ENCODE measurements around the gene PGLYRP4.
"Not testable (repeated sequence)": the region's sequence is repeated elsewhere in the genome, so short reads cannot be mapped to it uniquely, and the experiment has no call there.

The PGLYRP4 gene

GRCh38 chr1:153349363-153350320 lies 1.0 kb upstream of the PGLYRP4 start:
- Histone ChIP-seq H3K36me3 (ENCODE audit: control insufficient read depth, insufficient read depth, low read length) (no peaks in the 10 kb centered on the region), H3K27me3 (ENCODE audit: control insufficient read depth, insufficient read depth, low read length) (no peaks in the 10 kb centered on the region), H3K4me3 (ENCODE audit: low read length) (no peak overlapping the region), H3K27ac (ENCODE audit: low read depth, low read length) (no peak overlapping the region), H3K9ac (ENCODE audit: low read length) (no peak overlapping the region), H3K4me1 (ENCODE audit: control insufficient read depth, insufficient read depth, low read length) (no peaks in the 10 kb centered on the region)

- Histone ChIP-seq H3K27me3 (ENCODE audit: control insufficient read depth, insufficient read depth, low read length) (no peaks in the 10 kb centered on the region), H3K36me3 (ENCODE audit: control insufficient read depth, insufficient read depth, low read length) (no peaks in the 10 kb centered on the region), H3K9ac (ENCODE audit: low read length) (no peak overlapping the region), H3K4me3 (ENCODE audit: low read length) (no peak overlapping the region), H3K4me1 (ENCODE audit: control insufficient read depth, insufficient read depth, low read length) (no peaks in the 10 kb centered on the region), H3K27ac (ENCODE audit: low read depth, low read length) (no peak overlapping the region)
Observed at GRCh38 chr1:153347856-153348255, 785 bp downstream of the PGLYRP4 start.

DNA sequence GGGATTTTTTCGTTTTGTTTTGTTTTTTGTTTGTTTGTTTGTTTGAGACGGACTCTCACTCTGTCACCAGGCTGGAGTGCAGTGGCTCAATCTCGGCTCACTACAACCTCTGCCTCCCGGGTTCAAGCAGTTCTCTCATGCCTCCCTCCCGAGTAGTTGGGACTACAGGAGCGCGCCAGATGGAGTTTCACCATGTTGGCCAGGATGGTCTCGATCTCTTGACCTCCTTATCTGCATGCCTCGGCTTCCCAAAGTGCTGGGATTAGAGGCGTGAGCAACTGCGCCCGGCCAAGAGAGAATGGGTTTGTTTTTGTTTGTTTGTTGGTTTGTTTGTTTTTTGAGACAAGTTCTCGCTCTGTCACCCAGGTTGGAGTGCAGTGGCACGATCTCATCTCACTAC lies 1.6 kb downstream of the PGLYRP4 start:
- not testable (repeated sequence) for H3K27me3 ChIP-seq (ENCODE audit: control insufficient read depth, insufficient read depth, low read length)

DNA sequence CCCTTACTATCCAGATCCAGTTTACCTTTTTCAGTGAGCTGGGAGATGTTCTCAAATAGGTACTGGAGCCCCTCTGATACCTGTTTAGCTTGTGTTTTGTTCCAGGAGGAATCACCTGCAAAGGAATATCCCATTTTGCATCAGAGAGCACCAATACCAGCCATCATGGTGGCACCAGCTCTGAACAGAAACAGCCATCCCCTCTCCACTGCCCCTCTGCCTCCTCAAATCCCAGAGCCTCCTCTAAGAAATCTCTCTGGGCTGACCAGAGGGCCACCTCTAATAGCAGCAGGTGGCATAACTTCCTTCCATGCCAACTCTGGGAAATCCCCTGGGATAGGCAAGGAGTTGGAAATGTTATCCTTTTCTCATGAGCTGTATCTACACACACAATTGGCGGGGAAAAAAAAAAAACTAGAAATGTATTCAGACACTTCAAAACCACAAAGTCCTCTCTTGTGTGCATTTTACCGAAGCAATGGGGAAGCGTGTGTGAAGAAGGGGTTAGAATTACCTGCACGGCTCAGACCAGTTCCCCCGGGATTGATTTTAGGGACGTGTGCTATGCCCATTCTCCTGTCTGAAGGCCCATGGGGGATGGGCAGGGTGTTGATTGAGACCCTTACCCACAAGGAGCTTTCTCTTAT lies 2.4 kb downstream of the PGLYRP4 start:
- no peaks in the 10 kb centered on the region for H3K36me3 ChIP-seq (ENCODE audit: control insufficient read depth, insufficient read depth, low read length)
- no peaks in the 10 kb centered on the region for H3K4me1 ChIP-seq (ENCODE audit: control insufficient read depth, insufficient read depth, low read length)
- H3K27ac ChIP-seq (ENCODE audit: low read depth, low read length), result no peak overlapping the region
- H3K9ac ChIP-seq (ENCODE audit: low read length), result no peak overlapping the region
- no peak overlapping the region for H3K4me3 ChIP-seq (ENCODE audit: low read length)
- H3K27me3 ChIP-seq (ENCODE audit: control insufficient read depth, insufficient read depth, low read length), result peaks cover 4% of the 10 kb centered on the region

More for the DNA sequence above, 1.6 kb downstream of the PGLYRP4 start:
- H3K27ac ChIP-seq (ENCODE audit: low read depth, low read length); H3K4me1 ChIP-seq (ENCODE audit: control insufficient read depth, insufficient read depth, low read length); H3K9ac ChIP-seq (ENCODE audit: low read length); H3K36me3 ChIP-seq (ENCODE audit: control insufficient read depth, insufficient read depth, low read length); H3K4me3 ChIP-seq (ENCODE audit: low read length): not testable (repeated sequence)

DNA sequence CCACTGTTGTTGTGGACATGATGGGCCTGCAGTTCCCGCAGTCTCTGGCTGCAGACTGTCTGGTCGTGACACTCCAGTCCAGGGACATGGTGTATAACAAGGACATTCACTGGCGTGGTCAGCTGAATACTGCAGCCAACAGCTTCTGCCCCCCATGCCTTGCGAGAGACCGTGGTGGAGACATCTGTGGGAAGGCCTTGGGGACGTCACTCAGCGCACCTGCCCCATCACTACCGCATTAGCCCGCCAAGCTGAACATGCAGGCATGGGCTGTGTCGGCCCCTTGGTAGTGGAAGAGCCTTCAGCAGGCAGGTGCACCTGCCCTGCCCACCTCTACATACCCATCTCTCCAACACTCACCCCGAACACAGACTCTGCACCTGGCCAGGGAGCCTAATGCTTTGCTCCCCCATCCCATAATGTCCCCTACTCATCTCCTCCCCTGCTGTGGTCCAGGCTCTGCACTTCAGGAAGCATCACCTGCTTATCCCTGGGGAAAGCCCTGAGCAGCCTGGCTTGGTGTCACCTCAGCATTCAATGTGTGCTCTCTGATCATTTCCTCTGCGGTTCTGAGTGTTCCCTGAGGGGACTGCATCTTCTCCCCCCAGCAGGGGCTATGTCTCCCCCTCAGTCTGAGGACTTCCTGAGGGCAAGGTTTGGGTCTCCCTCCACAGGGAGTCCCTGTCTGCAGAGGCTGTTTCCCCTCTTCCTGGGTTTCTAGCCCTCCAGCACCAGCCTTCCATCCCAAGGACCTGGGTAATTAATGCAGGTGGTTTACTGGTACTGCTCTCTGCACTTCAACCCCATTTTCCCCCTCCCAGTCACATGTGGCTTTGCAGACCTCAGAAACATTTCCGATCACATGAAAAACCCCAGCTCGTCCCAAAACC lies 3.2 kb downstream of the PGLYRP4 start:
- Histone ChIP-seq H3K4me1 (ENCODE audit: control insufficient read depth, insufficient read depth, low read length) (no peaks in the 10 kb centered on the region), H3K27ac (ENCODE audit: low read depth, low read length) (no peak overlapping the region), H3K9ac (ENCODE audit: low read length) (no peak overlapping the region), H3K27me3 (ENCODE audit: control insufficient read depth, insufficient read depth, low read length) (peaks cover 4% of the 10 kb centered on the region), H3K36me3 (ENCODE audit: control insufficient read depth, insufficient read depth, low read length) (no peaks in the 10 kb centered on the region), H3K4me3 (ENCODE audit: low read length) (no peak overlapping the region)

- no peak overlapping the region for H3K27ac ChIP-seq (ENCODE audit: low read depth, low read length)
- peaks cover 4% of the 10 kb centered on the region for H3K27me3 ChIP-seq (ENCODE audit: control insufficient read depth, insufficient read depth, low read length)
- H3K36me3 ChIP-seq (ENCODE audit: control insufficient read depth, insufficient read depth, low read length), result no peaks in the 10 kb centered on the region
- no peak overlapping the region for H3K9ac ChIP-seq (ENCODE audit: low read length)
- H3K4me1 ChIP-seq (ENCODE audit: control insufficient read depth, insufficient read depth, low read length), result no peaks in the 10 kb centered on the region
- no peak overlapping the region for H3K4me3 ChIP-seq (ENCODE audit: low read length)
Observed at GRCh38 chr1:153344718-153345025, 4.0 kb downstream of the PGLYRP4 start.

DNA sequence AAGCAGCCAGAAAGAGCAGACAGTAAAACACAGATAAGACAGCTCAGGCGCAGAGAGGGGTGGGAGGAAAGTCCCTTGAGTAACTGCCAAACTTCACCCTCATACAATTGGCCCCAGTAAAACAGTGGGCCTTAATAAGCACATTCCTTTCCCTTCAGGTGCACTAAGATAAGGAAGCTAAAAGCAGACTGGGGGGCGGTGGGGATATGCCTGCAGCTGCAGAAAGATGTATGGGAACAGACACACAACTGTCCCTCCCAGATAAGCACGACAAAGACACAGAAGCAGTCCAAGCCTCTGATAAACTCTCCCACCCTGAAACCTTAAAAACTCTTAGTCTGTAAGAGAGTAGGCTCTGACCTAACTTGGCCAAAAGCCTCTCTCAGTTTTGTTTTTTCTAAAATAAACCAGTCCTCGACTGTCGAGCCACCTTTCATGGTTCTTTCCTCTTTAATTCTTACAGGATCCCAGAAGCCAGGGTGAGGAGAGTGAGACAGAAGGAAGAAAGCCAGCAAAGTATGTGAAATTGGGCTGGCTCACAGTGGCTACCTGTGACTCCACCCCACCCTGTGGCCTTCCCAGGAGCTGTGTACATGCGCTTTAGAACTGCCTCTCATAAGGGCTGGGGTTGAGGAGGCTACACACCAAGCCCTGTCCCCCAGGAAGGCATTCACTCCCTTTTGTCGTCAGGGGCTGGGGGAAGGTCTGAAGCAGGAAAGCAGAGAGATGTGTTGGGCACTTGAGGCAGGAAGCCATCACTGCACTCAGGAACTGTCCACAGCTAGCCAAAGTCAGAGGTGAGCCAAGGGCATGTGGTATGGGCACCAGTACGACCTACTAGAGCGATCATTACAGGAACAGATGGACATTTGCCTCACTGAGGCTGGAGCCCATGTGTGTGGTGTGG lies 4.6 kb downstream of the PGLYRP4 start:
- Histone ChIP-seq H3K27ac (ENCODE audit: low read depth, low read length) (no peak overlapping the region), H3K36me3 (ENCODE audit: control insufficient read depth, insufficient read depth, low read length) (no peaks in the 10 kb centered on the region), H3K9ac (ENCODE audit: low read length) (no peak overlapping the region), H3K4me1 (ENCODE audit: control insufficient read depth, insufficient read depth, low read length) (no peaks in the 10 kb centered on the region), H3K4me3 (ENCODE audit: low read length) (no peak overlapping the region), H3K27me3 (ENCODE audit: control insufficient read depth, insufficient read depth, low read length) (peaks cover 4% of the 10 kb centered on the region)

DNA sequence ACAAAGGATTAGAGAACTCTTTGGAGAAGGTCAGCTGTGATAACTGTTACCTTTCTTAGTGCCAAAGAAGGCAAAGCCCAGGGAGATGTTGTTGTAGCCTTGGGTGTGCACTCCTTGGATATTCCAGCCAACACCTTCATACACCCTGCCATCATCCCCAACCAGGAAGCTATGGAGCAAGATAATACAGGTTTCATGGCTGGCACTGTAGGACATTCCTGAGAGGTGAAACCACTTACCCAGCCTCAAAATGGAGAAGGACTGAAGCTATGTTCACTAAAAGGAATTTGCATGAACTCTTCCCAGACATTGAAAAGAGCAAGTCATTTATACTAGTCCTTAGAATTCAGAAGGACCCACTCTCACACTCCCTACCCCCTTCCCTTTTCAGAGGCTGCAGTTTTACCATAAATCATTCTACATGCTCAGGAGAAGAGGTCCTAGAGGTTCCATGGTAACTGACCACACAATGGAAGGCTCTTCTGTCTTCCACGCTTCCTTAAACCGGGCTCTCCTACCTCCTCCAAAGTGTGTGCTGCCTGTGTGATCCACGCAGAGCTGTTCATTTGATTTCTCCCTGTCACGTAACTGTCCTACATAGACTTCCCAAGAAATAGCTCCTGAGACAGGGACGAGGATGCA lies 5.5 kb downstream of the PGLYRP4 start:
- no peak overlapping the region for H3K4me3 ChIP-seq (ENCODE audit: low read length)
- H3K9ac ChIP-seq (ENCODE audit: low read length), result no peak overlapping the region
- no peak overlapping the region for H3K27ac ChIP-seq (ENCODE audit: low read depth, low read length)
- no peaks in the 10 kb centered on the region for H3K36me3 ChIP-seq (ENCODE audit: control insufficient read depth, insufficient read depth, low read length)
- H3K27me3 ChIP-seq (ENCODE audit: control insufficient read depth, insufficient read depth, low read length), result peaks cover 4% of the 10 kb centered on the region
- no peaks in the 10 kb centered on the region for H3K4me1 ChIP-seq (ENCODE audit: control insufficient read depth, insufficient read depth, low read length)

DNA sequence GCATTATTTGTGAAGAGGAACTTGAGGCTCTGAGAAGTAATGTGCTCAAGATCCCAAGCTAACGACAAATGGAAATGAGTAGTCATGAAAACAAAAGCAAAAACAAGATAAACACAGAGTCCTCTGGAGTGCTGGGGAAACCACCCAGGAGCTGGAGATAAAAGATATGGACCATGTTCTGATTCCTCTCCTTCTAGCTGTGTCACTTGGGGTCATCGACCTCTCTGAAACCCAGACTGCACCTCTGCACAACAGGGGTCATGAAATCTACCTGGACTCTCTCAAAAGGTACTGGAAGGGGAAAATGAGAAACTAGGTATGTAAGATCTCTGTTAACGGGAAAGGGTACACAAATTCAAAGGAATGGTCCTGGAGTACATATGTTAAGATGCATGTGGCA lies 6.5 kb downstream of the PGLYRP4 start:
- no peak overlapping the region for H3K9ac ChIP-seq (ENCODE audit: low read length)
- peaks cover 4% of the 10 kb centered on the region for H3K27me3 ChIP-seq (ENCODE audit: control insufficient read depth, insufficient read depth, low read length)
- H3K4me3 ChIP-seq (ENCODE audit: low read length), result no peak overlapping the region
- H3K4me1 ChIP-seq (ENCODE audit: control insufficient read depth, insufficient read depth, low read length), result no peaks in the 10 kb centered on the region
- no peaks in the 10 kb centered on the region for H3K36me3 ChIP-seq (ENCODE audit: control insufficient read depth, insufficient read depth, low read length)
- H3K27ac ChIP-seq (ENCODE audit: low read depth, low read length), result no peak overlapping the region

GRCh38 chr1:153341431-153341934 lies 7.2 kb downstream of the PGLYRP4 start:
- Histone ChIP-seq H3K36me3 (ENCODE audit: control insufficient read depth, insufficient read depth, low read length) (no peaks in the 10 kb centered on the region), H3K9ac (ENCODE audit: low read length) (no peak overlapping the region), H3K4me1 (ENCODE audit: control insufficient read depth, insufficient read depth, low read length) (no peaks in the 10 kb centered on the region), H3K27me3 (ENCODE audit: control insufficient read depth, insufficient read depth, low read length) (peaks cover 4% of the 10 kb centered on the region), H3K27ac (ENCODE audit: low read depth, low read length) (no peak overlapping the region), H3K4me3 (ENCODE audit: low read length) (no peak overlapping the region)

- Histone ChIP-seq H3K27me3 (ENCODE audit: control insufficient read depth, insufficient read depth, low read length) (peaks cover 4% of the 10 kb centered on the region), H3K27ac (ENCODE audit: low read depth, low read length) (no peak overlapping the region), H3K9ac (ENCODE audit: low read length) (no peak overlapping the region), H3K36me3 (ENCODE audit: control insufficient read depth, insufficient read depth, low read length) (no peaks in the 10 kb centered on the region), H3K4me1 (ENCODE audit: control insufficient read depth, insufficient read depth, low read length) (no peaks in the 10 kb centered on the region), H3K4me3 (ENCODE audit: low read length) (no peak overlapping the region)
Observed at GRCh38 chr1:153340356-153340755, 8.3 kb downstream of the PGLYRP4 start.
